H9 (cell line): ENCODE data around the gene MARK4. TPM values are rescaled to one million over a fixed set of nuclear protein-coding genes. Genes with fewer than 3 reads are reported as not detected.

Experiments used
- DNase-seq: peaks from one replicate; pipeline ENCODE4 v3.0.0-alpha.2; 2017
- H2AFZ ChIP-seq: one replicate; pipeline ENCODE4 v1.6.1; 2013; ENCODE audit warnings: mild to moderate bottlenecking, low read length, control low read depth, moderate library complexity
- H2AK5ac ChIP-seq: 2 replicates; pipeline ENCODE4 v1.6.1; 2013; ENCODE audit warnings: low read length, control low read depth, mixed read lengths; ENCODE audit not compliant: insufficient read length
- H2BK120ac ChIP-seq: one replicate; pipeline ENCODE4 v1.6.1; 2013; ENCODE audit warnings: low read depth, mild to moderate bottlenecking, low read length, control low read depth, inconsistent platforms; ENCODE audit not compliant: poor library complexity, severe bottlenecking
- H2BK12ac ChIP-seq: 2 replicates; pipeline ENCODE4 v1.6.1; 2013; ENCODE audit warnings: low read length, control low read depth, mixed read lengths, low read depth; ENCODE audit not compliant: insufficient read length
- H2BK15ac ChIP-seq: 2 replicates; pipeline ENCODE4 v1.6.1; 2013; ENCODE audit warnings: low read depth, low read length, control low read depth
- H2BK20ac ChIP-seq: one replicate; pipeline ENCODE4 v1.6.1; 2013; ENCODE audit warnings: low read depth, mild to moderate bottlenecking, low read length, control low read depth, inconsistent platforms; ENCODE audit not compliant: poor library complexity, severe bottlenecking
- H2BK5ac ChIP-seq: 2 replicates; pipeline ENCODE4 v1.6.1; 2013; ENCODE audit warnings: low read length, control low read depth, mixed read lengths; ENCODE audit not compliant: insufficient read length
- H3K14ac ChIP-seq: 2 replicates; pipeline ENCODE4 v1.6.1; 2013; ENCODE audit warnings: low read length, control low read depth; ENCODE audit not compliant: insufficient read depth
- H3K18ac ChIP-seq: 2 replicates; pipeline ENCODE4 v1.6.1; 2013; ENCODE audit warnings: low read depth, mild to moderate bottlenecking, mixed read lengths, low read length, control low read depth; ENCODE audit not compliant: insufficient read length
- H3K23ac ChIP-seq: 2 replicates; pipeline ENCODE4 v1.6.1; 2013; ENCODE audit warnings: low read length, control low read depth, mixed read lengths, low read depth; ENCODE audit not compliant: insufficient read length
- H3K23me2 ChIP-seq: 2 replicates; pipeline ENCODE4 v1.6.1; 2013; ENCODE audit warnings: low read depth, mild to moderate bottlenecking, mixed read lengths, low read length, control low read depth; ENCODE audit not compliant: insufficient read length, poor library complexity, severe bottlenecking
- H3K27ac ChIP-seq: 2 replicates; pipeline ENCODE4 v1.5.1; 2013; ENCODE audit warnings: low read length, control low read depth, mixed read lengths, low read depth; ENCODE audit not compliant: insufficient read length
- H3K27me3 ChIP-seq: 2 replicates; pipeline ENCODE4 v1.6.1; 2013; ENCODE audit warnings: low read length, control low read depth, inconsistent platforms; ENCODE audit not compliant: insufficient read depth
- H3K4ac ChIP-seq: 2 replicates; pipeline ENCODE4 v1.6.1; 2013; ENCODE audit warnings: low read depth, mild to moderate bottlenecking, control low read depth, inconsistent platforms, low read length, moderate library complexity
- H3K4me1 ChIP-seq: 2 replicates; pipeline ENCODE4 v1.6.1; 2013; ENCODE audit warnings: low read length, control low read depth, inconsistent platforms; ENCODE audit not compliant: insufficient read depth
- H3K4me2 ChIP-seq: 2 replicates; pipeline ENCODE4 v1.6.1; 2013; ENCODE audit warnings: low read length, control low read depth, mixed read lengths; ENCODE audit not compliant: insufficient read length, insufficient read depth
- H3K56ac ChIP-seq: 2 replicates; pipeline ENCODE4 v1.6.1; 2013; ENCODE audit warnings: low read depth, mild to moderate bottlenecking, mixed read lengths, low read length, control low read depth; ENCODE audit not compliant: insufficient read length
- H3K79me1 ChIP-seq: 2 replicates; pipeline ENCODE4 v1.6.1; 2013; ENCODE audit warnings: low read depth, mild to moderate bottlenecking, moderate library complexity, low read length, control low read depth, inconsistent platforms; ENCODE audit not compliant: insufficient read depth, poor library complexity, severe bottlenecking
- H3K79me2 ChIP-seq: 2 replicates; pipeline ENCODE4 v1.6.1; 2013; ENCODE audit warnings: low read length, control low read depth, inconsistent platforms; ENCODE audit not compliant: insufficient read depth
- H3K9ac ChIP-seq: 2 replicates; pipeline ENCODE4 v1.6.1; 2013; ENCODE audit warnings: low read length, control low read depth, mixed read lengths; ENCODE audit not compliant: insufficient read length; ENCODE audit errors: extremely low read depth
- H3K9me3 ChIP-seq: one replicate; pipeline ENCODE4 v1.6.1; 2013; ENCODE audit warnings: low read depth, low read length, inconsistent platforms; ENCODE audit not compliant: control insufficient read depth
- H3T11ph ChIP-seq: one replicate; pipeline ENCODE4 v1.6.1; 2013; ENCODE audit warnings: mild to moderate bottlenecking, low read length, control low read depth, inconsistent platforms
- H4K20me1 ChIP-seq: one replicate; pipeline ENCODE4 v1.6.1; 2013; ENCODE audit not compliant: control insufficient read depth, insufficient read length, insufficient read depth
- H4K5ac ChIP-seq: 2 replicates; pipeline ENCODE4 v1.6.1; 2013; ENCODE audit warnings: low read depth, mild to moderate bottlenecking, mixed read lengths, low read length, control low read depth; ENCODE audit not compliant: insufficient read length
- H4K8ac ChIP-seq: replicated peaks from 2 replicates; pipeline ENCODE4 v1.6.1; 2013; ENCODE audit warnings: low read length, control low read depth, mixed read lengths, low read depth; ENCODE audit not compliant: insufficient read length
- H4K91ac ChIP-seq: 2 replicates; pipeline ENCODE4 v1.6.1; 2013; ENCODE audit warnings: low read depth, mild to moderate bottlenecking, moderate library complexity, mixed read lengths, low read length, control low read depth; ENCODE audit not compliant: insufficient read length
- H3K27ac Mint-ChIP-seq, 3 experiments: 2 replicates in 2 of 3; 3 replicates in 1 of 3; pipeline ENCODE4 v1.8.0; 2020 to 2021; ENCODE audit warnings: mixed read lengths in 3 of 3, mild to moderate bottlenecking in 1 of 3, moderate library complexity in 1 of 3
- H3K27me3 Mint-ChIP-seq: 2 replicates; pipeline ENCODE4 v1.8.0; 2021; ENCODE audit warnings: low read depth, mild to moderate bottlenecking, moderate library complexity, mixed read lengths
- H3K36me3 Mint-ChIP-seq, 3 experiments: 2 replicates in 2 of 3; 3 replicates in 1 of 3; pipeline ENCODE4 v1.8.0; 2020 to 2021; ENCODE audit warnings: low read depth in 3 of 3, mixed read lengths in 3 of 3; ENCODE audit not compliant: insufficient read depth in 1 of 3
- H3K4me1 Mint-ChIP-seq, 2 experiments: 2 replicates each; pipeline ENCODE4 v1.8.0; 2020; ENCODE audit warnings: mixed read lengths in 2 of 2
- H3K4me3 Mint-ChIP-seq, 2 experiments: 2 replicates in 1 of 2; 3 replicates in 1 of 2; pipeline ENCODE4 v1.8.0; 2020 to 2021; ENCODE audit warnings: mild to moderate bottlenecking in 2 of 2, mixed read lengths in 2 of 2, moderate library complexity in 1 of 2
- H3K9me3 Mint-ChIP-seq, 2 experiments: 2 replicates in 1 of 2; 3 replicates in 1 of 2; pipeline ENCODE4 v1.8.0; 2020; ENCODE audit warnings: mild to moderate bottlenecking in 2 of 2, mixed read lengths in 2 of 2, moderate library complexity in 1 of 2
- WGBS: extraction: QIAGEN DNeasy Blood & Tissue Kit; methylation state at CpG from one replicate; pipeline ENCODE4 v1.1.7; 2013; ENCODE audit warnings: missing lambda C conversion rate, low lambda C conversion rate, mixed read lengths; ENCODE audit not compliant: insufficient read length; ENCODE audit errors: extremely low coverage; 5-methylcytosine and 5-hydroxymethylcytosine counted together
- total RNA-seq: library from RNA; stranded (reverse); gene quantifications from 2 replicates; pipeline ENCODE4 v1.2.1, GENCODE V29; 2021
- TF ChIP-seq, protein P1 (sequence below): fragments of 200-600 bp; sonication (generic); conservative IDR thresholded peaks from 3 replicates; pipeline ENCODE4 v1.8.0; 2021; ENCODE audit warnings: antibody characterized with exemption, mild to moderate bottlenecking

The MARK4 gene
- total RNA-seq, 1 experiment from 2014 or later = 44.7 TPM

- Histone ChIP-seq H3K4me2 (no peak overlapping the region), H3K27ac (no peak overlapping the region), H2BK120ac (no peak overlapping the region), H3K23ac (no peak overlapping the region), H3K79me1 (no peaks in the 10 kb centered on the region), H3T11ph (no peak overlapping the region), H4K5ac (no peak overlapping the region), H2BK5ac (no peak overlapping the region), H3K9me3 (no peaks in the 10 kb centered on the region), H2BK20ac (no peak overlapping the region), H2BK15ac (no peak overlapping the region), H3K4me1 (no peaks in the 10 kb centered on the region), H3K4ac (no peak overlapping the region), H3K9ac (no peak overlapping the region), H4K91ac (no peak overlapping the region), H3K14ac (0 out of 2 replicates have a peak overlapping the region, but pooled peaks have one; percentile 5), H3K18ac (no peak overlapping the region), H3K56ac (no peak overlapping the region), H4K8ac (no peak overlapping the region), H3K79me2 (no peaks in the 10 kb centered on the region), H3K27me3 (peaks cover 3% of the 10 kb centered on the region; the same call in 1 of the 2 replicates), H4K20me1 (no peaks in the 10 kb centered on the region), H3K23me2 (no peaks in the 10 kb centered on the region), H2AK5ac (no peak overlapping the region), H2BK12ac (no peak overlapping the region), H2AFZ (no peak overlapping the region)
- Mint-ChIP-seq H3K36me3 (no peaks in the 10 kb centered on the region), H3K27me3 (peaks cover 82% of the 10 kb centered on the region), H3K27ac (no peak overlapping the region), H3K4me3 (no peak overlapping the region), H3K9me3 (no peaks in the 10 kb centered on the region), H3K4me1 (peaks cover 0 to 4% of the 10 kb centered on the region in 2 experiments; a peak in 1 of 4 replicates)
- no peak for DNase-seq
- WGBS = no CpG with 5 or more reads among the region's 21 CpGs
- TF ChIP-seq, protein P1, sequence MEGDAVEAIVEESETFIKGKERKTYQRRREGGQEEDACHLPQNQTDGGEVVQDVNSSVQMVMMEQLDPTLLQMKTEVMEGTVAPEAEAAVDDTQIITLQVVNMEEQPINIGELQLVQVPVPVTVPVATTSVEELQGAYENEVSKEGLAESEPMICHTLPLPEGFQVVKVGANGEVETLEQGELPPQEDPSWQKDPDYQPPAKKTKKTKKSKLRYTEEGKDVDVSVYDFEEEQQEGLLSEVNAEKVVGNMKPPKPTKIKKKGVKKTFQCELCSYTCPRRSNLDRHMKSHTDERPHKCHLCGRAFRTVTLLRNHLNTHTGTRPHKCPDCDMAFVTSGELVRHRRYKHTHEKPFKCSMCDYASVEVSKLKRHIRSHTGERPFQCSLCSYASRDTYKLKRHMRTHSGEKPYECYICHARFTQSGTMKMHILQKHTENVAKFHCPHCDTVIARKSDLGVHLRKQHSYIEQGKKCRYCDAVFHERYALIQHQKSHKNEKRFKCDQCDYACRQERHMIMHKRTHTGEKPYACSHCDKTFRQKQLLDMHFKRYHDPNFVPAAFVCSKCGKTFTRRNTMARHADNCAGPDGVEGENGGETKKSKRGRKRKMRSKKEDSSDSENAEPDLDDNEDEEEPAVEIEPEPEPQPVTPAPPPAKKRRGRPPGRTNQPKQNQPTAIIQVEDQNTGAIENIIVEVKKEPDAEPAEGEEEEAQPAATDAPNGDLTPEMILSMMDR = no peak
These were observed 64.2 kb downstream of the MARK4 start for GRCh38 chr19:45315304-45315703.
